GM21526 (cell line): ENCODE results near the gene PSD2.

Experiments used
- ATAC-seq: cut with Tn5 transposase; IDR thresholded peaks from one replicate; pipeline ENCODE4 v1.9.1; 2021; ENCODE audit warnings: moderate library complexity; ENCODE audit not compliant: unreplicated experiment, low FRiP score

Gene PSD2

GRCh38 chr5:139795074-139796001 is at the start of gene PSD2:
Gene PSD2 (plus strand): TSS chr5:139795808. CDS start chr5:139809441, 13,633 bp downstream.
- ATAC-seq, result no peak

DNA sequence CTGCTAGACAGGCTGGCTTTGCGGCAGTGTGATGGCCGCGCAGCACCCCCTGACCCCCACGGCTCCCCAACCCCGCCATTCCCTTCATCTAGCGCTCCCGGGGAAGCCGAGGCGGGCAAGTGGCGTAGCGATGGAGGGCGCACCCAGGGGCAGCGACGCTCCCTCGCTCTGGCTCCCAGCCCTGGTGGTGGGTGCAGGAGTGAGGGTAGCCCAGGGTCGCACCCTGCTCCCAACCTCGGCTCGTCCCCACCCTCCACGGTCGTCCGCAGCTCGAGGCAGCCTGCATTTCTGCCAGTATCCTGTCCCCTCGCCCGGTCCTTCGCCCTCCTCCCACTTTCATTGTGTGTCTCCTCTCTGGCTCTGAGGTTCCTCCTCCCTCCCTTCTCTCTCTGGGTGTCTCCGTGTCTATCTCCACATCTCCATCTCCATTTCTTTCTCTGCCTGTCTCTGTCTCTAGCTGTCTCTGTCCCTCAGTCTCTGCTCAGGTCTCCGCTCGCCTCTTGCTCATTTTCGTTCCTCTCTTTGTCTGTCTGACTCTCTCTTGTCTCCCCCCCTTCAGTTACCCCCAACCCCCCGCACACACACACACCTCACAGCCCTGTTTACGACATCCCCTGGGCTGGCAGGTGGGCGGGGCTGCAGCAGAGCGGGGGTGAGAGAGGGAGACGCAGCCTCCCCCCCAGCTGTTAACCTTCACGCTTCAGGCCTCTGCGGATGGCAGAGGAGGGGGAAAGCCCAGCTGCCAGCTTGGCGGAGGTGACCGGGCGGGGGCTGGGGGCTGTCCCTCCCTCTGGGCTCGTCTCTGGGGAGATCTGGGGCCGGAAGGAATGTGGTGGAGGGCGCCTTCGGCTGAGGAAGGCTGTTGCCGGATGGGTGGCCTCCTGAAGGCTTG is 48.7 kb upstream of the PSD2 start:
- no peak for ATAC-seq

DNA sequence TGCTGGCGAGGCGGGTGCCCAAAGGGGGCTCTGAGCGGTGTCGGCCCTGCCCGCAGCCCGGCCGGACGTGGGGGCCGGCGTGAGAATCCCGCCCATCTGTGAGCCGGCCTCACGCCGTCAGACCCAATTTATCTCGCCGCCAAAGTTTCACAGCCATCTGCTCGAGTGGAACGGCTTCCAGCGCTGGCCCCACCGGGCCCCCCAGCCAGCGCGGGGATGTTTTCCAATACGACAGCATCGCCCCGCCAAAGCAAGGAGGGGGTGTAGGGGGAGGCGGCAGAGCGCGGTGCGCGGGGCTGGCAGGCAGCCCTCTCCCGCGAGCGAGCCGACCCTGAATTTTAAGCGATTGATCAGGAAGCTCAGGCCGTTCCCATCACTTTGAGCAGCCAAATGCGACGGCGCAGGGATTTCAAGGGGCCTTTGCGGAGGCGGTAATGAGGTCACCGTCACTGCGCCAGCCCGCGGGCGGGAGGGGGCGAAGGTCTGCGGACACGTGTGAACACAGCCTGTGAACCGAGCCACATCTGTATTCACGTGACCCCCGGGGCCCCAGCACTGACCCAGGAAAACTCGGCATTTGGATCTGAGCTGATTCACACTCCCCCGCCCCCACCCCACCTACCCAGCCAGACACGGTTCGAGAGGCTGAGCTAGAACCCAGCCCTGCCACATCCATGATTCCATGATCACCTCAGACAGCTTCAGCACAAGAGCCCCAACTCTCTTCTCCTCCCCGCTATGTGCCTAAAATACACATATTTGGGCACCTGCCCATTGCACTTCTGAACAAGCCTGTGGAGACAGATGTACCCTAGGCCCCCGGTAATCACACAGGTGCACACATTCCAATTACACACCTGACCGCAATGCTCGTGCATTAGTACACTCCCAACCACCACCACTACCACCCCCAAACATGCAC is 47.8 kb upstream of the PSD2 start:
- ATAC-seq, result no peak

DNA sequence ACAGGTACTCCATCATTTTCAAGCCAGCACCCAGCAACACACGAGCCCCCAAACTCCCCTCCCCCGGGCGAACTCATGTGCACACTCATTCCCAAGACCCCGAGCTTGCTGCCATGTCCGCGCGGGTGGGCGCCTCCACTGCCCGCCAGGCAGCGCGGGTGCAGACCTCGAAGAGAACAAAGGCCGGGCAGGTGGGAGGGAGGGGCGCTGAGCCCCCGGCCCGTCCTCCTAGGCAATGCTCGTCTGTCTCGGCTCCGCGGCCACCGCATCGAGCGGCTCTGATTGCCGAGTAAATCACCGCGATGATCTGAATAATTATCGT is 47.1 kb upstream of the PSD2 start:
- no peak for ATAC-seq

GRCh38 chr5:139749242-139749641 is 46.4 kb upstream of the PSD2 start:
- no peak for ATAC-seq

DNA sequence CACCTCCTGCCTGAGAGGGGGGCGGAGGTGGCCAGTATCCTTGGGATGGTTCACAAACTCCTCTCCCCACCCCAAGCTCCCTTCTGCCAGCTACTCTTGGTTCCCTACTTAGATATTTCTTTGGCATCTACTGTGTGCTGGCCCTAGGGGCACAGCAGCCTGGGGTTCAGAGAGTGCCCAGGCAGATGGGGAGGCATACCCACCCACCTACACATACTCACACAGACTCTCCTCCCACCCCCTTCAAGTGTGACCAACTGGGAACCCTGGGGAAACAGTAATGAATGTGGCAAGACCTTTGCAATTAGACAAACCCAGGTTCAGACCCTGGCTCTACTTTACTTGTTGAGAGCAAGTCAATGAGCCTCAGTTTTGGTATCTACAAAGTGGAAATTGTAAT is 44.4 kb upstream of the PSD2 start:
- ATAC-seq, result no peak

DNA sequence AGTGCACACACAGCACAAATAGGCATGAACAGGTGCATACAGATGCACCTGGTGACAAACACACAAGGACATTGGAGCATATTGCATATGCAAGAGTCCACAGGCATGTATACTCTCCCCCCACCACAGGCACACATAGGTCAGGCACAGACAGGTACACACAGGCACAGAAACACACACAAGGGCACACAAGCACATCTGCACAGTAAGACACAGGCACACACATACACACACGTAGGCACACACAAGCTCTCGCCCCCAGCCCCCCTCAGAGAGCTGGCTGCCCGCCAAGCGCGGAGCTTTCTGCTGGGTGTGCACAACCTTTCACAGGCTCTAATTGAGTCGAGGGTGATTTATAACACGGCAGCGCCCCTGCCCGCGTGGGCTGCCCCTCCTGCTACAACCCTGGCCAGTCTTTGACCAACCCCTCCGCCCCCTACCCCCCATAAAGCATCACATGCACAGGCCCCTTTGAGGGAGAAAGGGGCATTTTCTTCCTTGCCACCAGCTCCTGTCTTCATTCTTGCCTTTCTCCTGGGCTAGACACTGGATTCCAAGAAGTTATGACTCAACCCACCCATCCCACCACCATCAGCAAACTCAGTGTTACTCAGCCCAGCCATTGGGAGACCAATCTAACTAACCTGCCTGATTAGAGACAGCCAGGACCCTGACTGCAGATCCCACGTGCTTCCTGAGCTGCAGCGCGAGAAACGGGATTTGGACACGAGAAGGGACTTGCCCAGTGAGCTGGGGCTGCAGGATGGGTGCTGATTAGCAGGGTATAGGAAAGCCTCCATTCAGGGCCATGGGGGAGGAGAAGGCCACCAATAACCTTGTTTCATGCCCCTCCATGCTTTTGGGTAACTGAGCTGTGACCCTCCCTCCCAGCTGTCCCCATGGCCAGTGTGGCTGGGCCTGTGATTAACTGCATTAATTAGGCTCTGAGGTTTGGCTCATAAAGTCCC is 42.8 kb upstream of the PSD2 start:
- no peak for ATAC-seq

GRCh38 chr5:139755892-139756671 is 39.5 kb upstream of the PSD2 start:
- no peak for ATAC-seq

DNA sequence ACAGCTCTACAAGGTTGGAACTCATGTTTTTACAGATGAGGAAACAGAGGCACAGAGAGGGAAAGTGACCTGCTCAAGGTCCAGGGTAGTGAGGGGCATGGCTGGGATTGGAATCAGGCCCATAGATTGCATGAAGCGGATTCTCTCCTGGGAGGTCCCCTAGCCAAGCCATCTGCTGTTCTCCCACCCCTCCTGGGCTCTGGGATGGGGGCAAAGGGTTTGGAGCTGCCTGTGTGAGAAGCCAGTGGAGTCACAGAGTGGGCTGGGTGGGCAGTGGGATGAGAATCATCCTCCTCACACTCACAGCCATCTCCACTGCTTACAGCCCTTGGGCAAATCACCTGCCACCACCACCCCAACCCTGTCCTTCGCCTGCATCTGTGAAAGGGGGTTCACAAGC is 38.6 kb upstream of the PSD2 start:
- ATAC-seq, result no peak

- ATAC-seq, result no peak
Measured at GRCh38 chr5:139757727-139758509, 37.7 kb upstream of the PSD2 start.

DNA sequence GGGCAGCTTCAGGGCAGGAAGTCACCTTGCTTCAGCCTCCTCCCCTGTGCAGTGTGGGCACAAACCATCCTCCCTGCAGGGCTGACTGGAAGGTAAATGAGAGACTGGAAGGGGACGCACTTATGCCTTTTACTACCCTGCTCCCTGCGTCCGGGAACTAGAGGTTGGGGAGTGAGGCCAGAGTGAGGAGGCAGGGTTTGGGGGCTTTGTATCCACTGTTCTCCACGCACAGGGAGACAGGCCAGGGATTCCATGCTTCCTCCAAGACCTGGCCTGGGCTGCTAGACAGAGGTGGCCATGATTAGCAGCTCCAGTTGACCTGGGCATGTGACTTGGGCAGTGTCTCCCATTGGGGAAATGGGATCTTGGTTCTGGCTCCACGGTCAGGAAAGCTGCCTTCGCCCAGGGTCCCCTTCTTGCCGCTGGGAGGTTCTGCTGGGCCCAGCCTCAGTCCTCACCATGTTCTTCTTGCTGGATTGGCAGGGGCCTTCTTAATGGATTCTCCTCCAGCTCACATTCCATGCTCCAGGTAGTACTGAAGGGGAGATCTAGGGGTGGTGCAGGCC is 37.0 kb upstream of the PSD2 start:
- ATAC-seq, result no peak

- no peak for ATAC-seq
Measured at GRCh38 chr5:139759219-139759721, 36.3 kb upstream of the PSD2 start.

- no peak for ATAC-seq
Measured at GRCh38 chr5:139760066-139761056, 35.2 kb upstream of the PSD2 start.

DNA sequence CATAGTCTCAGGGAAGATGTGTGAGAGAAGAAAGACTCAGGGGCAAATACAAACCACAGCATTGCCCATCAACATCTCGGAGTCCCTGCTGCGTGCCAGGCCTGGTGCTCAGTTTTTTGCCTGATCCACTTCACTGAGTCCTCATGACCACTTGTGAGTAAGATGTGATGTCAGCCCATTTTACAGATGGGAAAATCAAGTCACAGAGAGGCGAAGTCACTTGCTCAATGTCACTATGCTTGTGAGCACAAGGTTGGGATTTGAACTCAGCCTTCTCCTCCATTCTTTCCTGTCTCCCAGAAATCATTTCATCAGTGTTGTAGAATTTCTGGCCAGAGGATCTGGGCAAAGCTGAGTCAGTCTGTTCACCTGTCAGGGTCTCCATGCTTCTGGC is 34.6 kb upstream of the PSD2 start:
- ATAC-seq, result no peak

DNA sequence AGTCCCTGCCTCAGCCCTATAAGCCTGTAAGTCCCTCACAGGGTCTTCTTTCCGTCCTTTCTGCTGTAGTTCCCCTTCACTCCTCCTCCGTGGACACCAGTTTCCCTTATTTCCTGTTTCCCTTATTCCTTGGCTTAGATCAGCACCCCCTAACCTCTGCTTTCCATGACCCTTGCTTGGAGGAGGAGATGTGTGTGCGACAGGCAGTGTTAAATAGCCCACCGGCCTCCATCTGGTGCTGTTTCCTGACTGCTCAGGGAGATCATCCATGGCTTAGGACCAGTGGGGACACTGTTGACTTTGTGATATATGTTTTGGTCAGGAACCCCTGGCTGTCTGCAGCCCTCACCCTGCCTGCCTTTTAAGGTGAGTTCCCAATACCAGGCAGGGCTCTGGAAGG is 34.1 kb upstream of the PSD2 start:
- ATAC-seq, result no peak

- ATAC-seq, result no peak
Measured at GRCh38 chr5:139762615-139763170, 32.9 kb upstream of the PSD2 start.
